Esophagus squamous epithelium (tissue), 4 donors: ENCODE data around the gene CR1L.
"Not testable (repeated sequence)": the region's sequence is repeated elsewhere in the genome, so short reads cannot be mapped to it uniquely, and the experiment has no call there.

Experiments
- CTCF ChIP-seq, 6 experiments: fragments of 450-650 bp in 4 of 6; fragments of 200-600 bp in 2 of 6; sonication (generic) in 2 of 6; IDR thresholded peaks; one replicate each; pipeline ENCODE4 v1.5.1; 2016 to 2019; ENCODE audit warnings: antibody characterized with exemption in 6 of 6, mild to moderate bottlenecking in 4 of 6, moderate library complexity in 4 of 6
- POLR2A ChIP-seq, 4 donors: fragments of 450-650 bp; IDR thresholded peaks; one replicate each; pipeline ENCODE4 v1.6.1; 2017; ENCODE audit warnings: antibody characterized with exemption in 4 of 4, mild to moderate bottlenecking in 4 of 4, moderate library complexity in 3 of 4

DNA sequence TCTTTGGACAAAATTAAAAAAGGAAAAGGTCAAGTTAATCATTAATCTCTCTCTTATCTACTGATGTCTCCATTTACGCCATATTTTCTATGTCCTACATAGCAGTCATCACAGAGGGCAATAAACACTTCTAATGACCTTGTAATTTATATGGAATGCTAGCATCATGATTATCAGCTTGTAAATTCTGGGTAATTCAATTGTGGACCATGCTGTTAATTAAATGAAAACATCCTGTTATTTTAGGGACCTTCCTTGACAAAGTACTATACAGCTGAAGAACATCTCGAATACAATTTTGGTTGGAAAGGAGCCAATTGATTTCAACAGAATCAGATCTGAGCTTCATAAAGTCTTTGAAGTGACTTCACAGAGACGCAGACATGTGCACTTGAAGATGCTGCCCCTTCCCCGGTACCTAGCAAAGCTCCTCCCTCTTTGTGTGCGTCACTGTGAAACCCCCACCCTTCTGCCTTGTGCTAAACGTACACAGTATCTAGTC, 93.3 kb downstream of the CR1L start:
- TF ChIP-seq CTCF, POLR2A (IDR thresholded peaks at IDR 0.05): not testable (repeated sequence)
